B cell (primary cell): ENCODE measurements around the gene MAGED2. TPM values are rescaled to one million over a fixed set of nuclear protein-coding genes. Genes with fewer than 3 reads are reported as not detected.

Experiments
- ATAC-seq: fragments of 200-7000 bp; cut with Tn5 transposase; one replicate; pipeline ENCODE4 v1.10.0; 2021; ENCODE audit warnings: low read depth, mild to moderate bottlenecking, moderate number of reproducible peaks, moderate library complexity
- CTCF ChIA-PET: fragments of 350-600 bp; sonication (Branson Sonifier 250); formaldehyde crosslinking; loops from one replicate; lab custom pipeline; 2021; ENCODE audit warnings: antibody characterized with exemption, inconsistent platforms; lab: Charles Lee
- POLR2A ChIA-PET: fragments of 350-600 bp; sonication (Branson Sonifier 250); formaldehyde crosslinking; loops from one replicate; lab custom pipeline; 2021; ENCODE audit warnings: antibody characterized with exemption; lab: Charles Lee
- DNase-seq: peaks from one replicate; pipeline ENCODE4 v3.0.0; 2013
- H2AFZ ChIP-seq: 2 replicates; pipeline ENCODE4 v1.6.1; 2012; ENCODE audit warnings: mild to moderate bottlenecking, low read depth, low read length; ENCODE audit not compliant: insufficient read depth, poor library complexity, severe bottlenecking
- H3K27ac ChIP-seq, 2 donors: 1 replicate in 1 of 2; 2 replicates in 1 of 2; pipeline ENCODE4 v1.5.1; 2012 to 2013; ENCODE audit warnings: low read length in 2 of 2, mild to moderate bottlenecking in 2 of 2, moderate library complexity in 1 of 2
- H3K27me3 ChIP-seq, 4 experiments: fragments of 200-600 bp in 1 of 4; sonication (generic) in 1 of 4; replicated peaks in 1 of 4; 1 replicate in 2 of 4; 2 replicates in 2 of 4; pipeline versions ENCODE4 v1.6.1 to v1.7.0; 2013 to 2016; ENCODE audit warnings: low read length in 3 of 4, mild to moderate bottlenecking in 2 of 4, mixed read lengths in 1 of 4, moderate library complexity in 1 of 4; ENCODE audit not compliant: insufficient read depth in 4 of 4, control insufficient read depth in 3 of 4; ENCODE audit errors: control extremely low read depth in 1 of 4
- H3K36me3 ChIP-seq, 2 experiments: replicated peaks in 1 of 2; 1 replicate in 1 of 2; 2 replicates in 1 of 2; pipeline versions ENCODE4 v1.6.1 to v1.7.1; 2013; ENCODE audit warnings: low read length in 1 of 2; ENCODE audit not compliant: insufficient read depth in 2 of 2, control insufficient read depth in 1 of 2; ENCODE audit errors: control extremely low read depth in 1 of 2, extremely low read depth in 1 of 2
- H3K4me1 ChIP-seq, 2 donors: fragments of 200-600 bp in 1 of 2; sonication (generic) in 1 of 2; 1 replicate in 1 of 2; 2 replicates in 1 of 2; pipeline versions ENCODE4 v1.5.1 to v1.6.1; 2013 to 2017; ENCODE audit warnings: low read length in 2 of 2; ENCODE audit not compliant: control insufficient read depth in 2 of 2, insufficient read depth in 2 of 2
- H3K4me2 ChIP-seq: replicated peaks from 2 replicates; pipeline ENCODE3; 2012; ENCODE audit warnings: mild to moderate bottlenecking, low read depth, low read length; ENCODE audit not compliant: poor library complexity, severe bottlenecking
- H3K4me3 ChIP-seq, 5 experiments: fragments of 200-600 bp in 1 of 5; sonication (generic) in 1 of 5; 1 replicate in 3 of 5; 2 replicates in 2 of 5; pipeline versions ENCODE4 v1.5.1 to v1.7.0; 2011 to 2016; ENCODE audit warnings: low read length in 4 of 5, mild to moderate bottlenecking in 4 of 5, low read depth in 2 of 5, control low read depth in 1 of 5, moderate library complexity in 1 of 5; ENCODE audit not compliant: insufficient read depth in 1 of 5; ENCODE audit errors: control extremely low read depth in 1 of 5, extremely low read depth in 1 of 5
- H3K79me2 ChIP-seq: fragments of 200-600 bp; sonication (generic); one replicate; pipeline ENCODE4 v1.6.0; 2016; ENCODE audit warnings: low read length; ENCODE audit not compliant: control insufficient read depth, insufficient read depth
- H3K9ac ChIP-seq: fragments of 200-600 bp; sonication (generic); 2 replicates; pipeline ENCODE4 v1.6.1; 2017; ENCODE audit warnings: mild to moderate bottlenecking, low read length, moderate library complexity
- H3K9me3 ChIP-seq, 3 donors: one replicate each; pipeline versions ENCODE4 v1.6.1 to v1.7.1; 2013; ENCODE audit warnings: low read length in 2 of 3; ENCODE audit not compliant: control insufficient read depth in 2 of 3, insufficient read depth in 1 of 3; ENCODE audit errors: control extremely low read depth in 1 of 3
- H4K20me1 ChIP-seq: 2 replicates; pipeline ENCODE4 v1.6.0; 2012; ENCODE audit warnings: mild to moderate bottlenecking, low read length; ENCODE audit not compliant: insufficient read depth, control insufficient read depth, poor library complexity, severe bottlenecking
- H3K27ac Mint-ChIP-seq: one replicate; pipeline ENCODE4 v1.8.0; 2021; ENCODE audit warnings: mixed read lengths
- H3K27me3 Mint-ChIP-seq: one replicate; pipeline ENCODE4 v1.8.0; 2021; ENCODE audit warnings: mixed read lengths
- H3K4me1 Mint-ChIP-seq: one replicate; pipeline ENCODE4 v1.8.0; 2021; ENCODE audit warnings: mixed read lengths
- H3K4me3 Mint-ChIP-seq: one replicate; pipeline ENCODE4 v1.8.0; 2021; ENCODE audit warnings: mixed read lengths
- H3K9me3 Mint-ChIP-seq: one replicate; pipeline ENCODE4 v1.8.0; 2022; ENCODE audit warnings: mixed read lengths; ENCODE audit not compliant: insufficient read depth
- EZH2 ChIP-seq: IDR thresholded peaks from 2 replicates; pipeline ENCODE4 v1.6.1; 2012; ENCODE audit warnings: borderline replicate concordance, low read depth, mild to moderate bottlenecking, moderate library complexity, low read length; ENCODE audit not compliant: insufficient read depth, poor library complexity, severe bottlenecking
- WGBS: methylation state at CpG from one replicate; pipeline ENCODE4 v1.1.5; 2013; ENCODE audit warnings: missing lambda C conversion rate; ENCODE audit not compliant: insufficient coverage; 5-methylcytosine and 5-hydroxymethylcytosine counted together
- intact Hi-C: fragments of 100-400 bp; cut with micrococcal nuclease; formaldehyde crosslinking; loops from one replicate; pipeline ENCODE4 v1.10.0; 2022
- polyA plus RNA-seq: library from polyadenylated mRNA; depleted of rRNA; stranded (reverse); fragments of >200 nt; gene quantifications from 2 replicates; pipeline ENCODE4 v1.2.3, GENCODE V29; 2012
- total RNA-seq, 2 donors: library from RNA; stranded (reverse); fragments of 120-200 nt in 1 of 2; gene quantifications; 1 replicate in 1 of 2; 2 replicates in 1 of 2; pipeline versions ENCODE4 v1.2.3 to v1.2.4, GENCODE V29; 2013 to 2022
- TF ChIP-seq, protein P1 (sequence below): fragments of 200-600 bp; IDR thresholded peaks from one replicate; pipeline ENCODE4 v1.8.0; 2022; ENCODE audit warnings: antibody characterized with exemption, mild to moderate bottlenecking

Gene MAGED2
- total and polyA plus RNA-seq, 2 donors (not counting 1 experiment from before 2014, with no cell fraction given): 47.8 to 87.2 TPM

DNA sequence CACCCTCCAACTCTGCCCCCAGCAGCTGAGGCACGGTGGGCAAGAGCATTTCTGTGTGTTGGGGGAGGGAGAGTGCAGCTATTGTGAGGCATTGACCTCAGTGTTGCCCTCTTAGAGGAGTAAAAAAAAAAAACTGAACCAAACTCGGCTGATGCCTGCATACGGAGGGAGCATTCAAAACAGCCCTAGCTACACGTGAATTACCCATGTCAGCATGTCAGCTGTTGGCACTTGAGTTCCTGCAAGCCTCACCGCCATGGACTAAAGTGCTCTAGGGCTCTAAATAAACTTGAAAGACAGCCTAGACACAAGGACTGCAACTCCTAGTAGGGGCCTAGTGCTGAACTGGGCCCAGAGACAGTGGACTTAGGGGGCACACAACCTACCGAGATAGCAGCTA, 31.5 kb upstream of the MAGED2 start:
- Mint-ChIP-seq H3K4me3 (no peak overlapping the region), H3K9me3 (no peaks in the 10 kb centered on the region), H3K27ac (no peak overlapping the region), H3K4me1 (no peaks in the 10 kb centered on the region), H3K27me3 (no peaks in the 10 kb centered on the region)
- no peak overlapping the region for H3K9ac ChIP-seq
- no peaks in the 10 kb centered on the region for H3K9me3 ChIP-seq
- no peak for ATAC-seq
- ChIA-PET POLR2A (no interaction called here), CTCF (no interaction called here)
- WGBS: 87% methylated on average over 3 of the region's 6 CpGs
- no peaks in the 10 kb centered on the region for H3K4me1 ChIP-seq
- H3K27ac ChIP-seq: no peak overlapping the region
- no peak for DNase-seq
- TF ChIP-seq, protein P1, sequence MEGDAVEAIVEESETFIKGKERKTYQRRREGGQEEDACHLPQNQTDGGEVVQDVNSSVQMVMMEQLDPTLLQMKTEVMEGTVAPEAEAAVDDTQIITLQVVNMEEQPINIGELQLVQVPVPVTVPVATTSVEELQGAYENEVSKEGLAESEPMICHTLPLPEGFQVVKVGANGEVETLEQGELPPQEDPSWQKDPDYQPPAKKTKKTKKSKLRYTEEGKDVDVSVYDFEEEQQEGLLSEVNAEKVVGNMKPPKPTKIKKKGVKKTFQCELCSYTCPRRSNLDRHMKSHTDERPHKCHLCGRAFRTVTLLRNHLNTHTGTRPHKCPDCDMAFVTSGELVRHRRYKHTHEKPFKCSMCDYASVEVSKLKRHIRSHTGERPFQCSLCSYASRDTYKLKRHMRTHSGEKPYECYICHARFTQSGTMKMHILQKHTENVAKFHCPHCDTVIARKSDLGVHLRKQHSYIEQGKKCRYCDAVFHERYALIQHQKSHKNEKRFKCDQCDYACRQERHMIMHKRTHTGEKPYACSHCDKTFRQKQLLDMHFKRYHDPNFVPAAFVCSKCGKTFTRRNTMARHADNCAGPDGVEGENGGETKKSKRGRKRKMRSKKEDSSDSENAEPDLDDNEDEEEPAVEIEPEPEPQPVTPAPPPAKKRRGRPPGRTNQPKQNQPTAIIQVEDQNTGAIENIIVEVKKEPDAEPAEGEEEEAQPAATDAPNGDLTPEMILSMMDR: no peak
- no peak for TF ChIP-seq EZH2
- no peaks in the 10 kb centered on the region for H3K36me3 ChIP-seq
- no peaks in the 10 kb centered on the region for H3K27me3 ChIP-seq
- H3K4me3 ChIP-seq: no peak overlapping the region
- no peaks in the 10 kb centered on the region for H4K20me1 ChIP-seq
- no peak overlapping the region for H2AFZ ChIP-seq
- intact Hi-C loops: no loop called here
- no peak overlapping the region for H3K4me2 ChIP-seq
- no peaks in the 10 kb centered on the region for H3K79me2 ChIP-seq

DNA sequence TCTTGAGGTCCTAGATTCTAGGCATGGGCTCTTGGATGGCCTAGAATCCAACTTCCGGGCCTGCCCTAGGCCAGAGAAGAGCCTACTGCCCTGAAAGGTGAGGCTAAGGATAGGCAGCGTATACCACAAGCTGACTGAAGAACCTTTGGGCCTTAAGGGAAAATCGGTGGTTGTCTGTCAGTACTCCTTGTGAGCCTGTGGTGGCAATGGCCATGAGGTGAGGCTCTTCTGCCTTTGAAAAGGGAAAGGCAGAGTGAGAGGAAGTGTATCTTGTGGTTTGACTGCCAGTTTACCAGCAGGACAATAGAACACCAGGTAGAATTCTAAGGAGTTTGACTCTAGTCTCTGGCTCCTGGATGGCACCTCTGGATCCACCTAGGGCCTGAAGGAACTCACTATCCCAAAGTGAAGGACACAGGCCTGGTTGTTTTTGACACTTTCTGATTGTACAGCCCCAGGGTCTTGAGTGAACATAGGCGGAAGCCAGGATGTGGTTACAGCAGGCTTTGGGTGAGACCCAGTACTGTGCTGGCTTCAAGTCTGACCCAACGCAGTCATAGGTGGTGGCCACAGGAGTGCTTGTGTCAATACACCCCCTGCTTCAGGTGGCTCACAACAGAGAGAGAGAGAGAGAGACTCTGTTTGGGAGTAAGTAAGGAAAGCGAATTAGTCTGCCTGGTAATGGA, 30.4 kb upstream of the MAGED2 start:
- Histone ChIP-seq H3K4me1 (no peaks in the 10 kb centered on the region), H2AFZ (no peak overlapping the region), H3K79me2 (no peaks in the 10 kb centered on the region), H3K9ac (no peak overlapping the region), H3K27ac (no peak overlapping the region), H3K4me3 (no peak overlapping the region), H3K27me3 (no peaks in the 10 kb centered on the region), H4K20me1 (no peaks in the 10 kb centered on the region), H3K4me2 (no peak overlapping the region), H3K36me3 (no peaks in the 10 kb centered on the region), H3K9me3 (no peaks in the 10 kb centered on the region)
- ChIA-PET POLR2A (no interaction called here), CTCF (no interaction called here)
- DNase-seq (no peak), ATAC-seq (no peak)
- 56% methylated on average over 4 of the region's 6 CpGs for WGBS
- Mint-ChIP-seq H3K9me3 (no peaks in the 10 kb centered on the region), H3K27ac (no peak overlapping the region), H3K4me3 (no peak overlapping the region), H3K4me1 (no peaks in the 10 kb centered on the region), H3K27me3 (no peaks in the 10 kb centered on the region)
- TF ChIP-seq, protein P1: no peak
- no peak for TF ChIP-seq EZH2
- intact Hi-C loops: no loop called here
